ENCODE measurements around the gene CYP19A1.
A peak's percentile ranks its signal among the peaks of the same experiment; 100 is the strongest.

The CYP19A1 gene

DNA sequence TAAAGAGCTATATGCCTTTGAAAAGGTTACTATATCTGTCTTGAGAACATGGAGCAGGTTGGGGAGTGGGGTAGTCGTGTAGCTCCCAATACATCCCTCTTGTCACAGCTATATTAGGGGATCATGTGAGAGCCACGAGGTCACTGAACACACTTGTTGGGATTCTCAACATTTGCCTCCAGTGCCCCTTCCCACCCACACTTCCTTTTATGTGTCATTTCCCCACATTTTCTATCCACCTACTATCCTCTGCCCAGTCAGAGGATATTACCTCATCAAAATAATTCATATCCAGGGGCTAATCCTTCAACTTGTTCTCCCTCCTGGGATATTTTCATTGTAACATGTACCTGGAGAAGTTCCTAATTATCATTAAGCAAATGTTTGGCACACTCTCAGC, 85.0 kb downstream of the CYP19A1 start:
- ATAC-seq: no peak

DNA sequence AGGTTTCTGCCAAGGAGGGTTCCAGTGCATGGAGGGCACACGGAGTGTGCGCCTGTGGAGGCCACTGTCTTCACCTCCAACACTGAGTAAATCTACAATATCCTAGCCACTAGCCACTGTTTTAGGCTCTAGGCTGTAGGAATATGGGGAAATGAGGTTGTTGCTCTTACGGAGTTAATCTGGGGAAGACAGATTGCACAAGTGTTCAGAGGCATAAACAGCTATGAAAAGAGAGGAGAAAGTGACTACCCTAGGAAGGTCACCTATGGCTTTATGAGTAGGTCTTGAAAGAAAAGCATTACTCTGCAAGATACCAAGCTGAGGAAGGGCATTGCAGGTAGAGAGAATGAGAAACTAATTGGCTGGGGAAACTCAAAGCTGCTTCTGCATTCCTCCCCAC, 85.7 kb downstream of the CYP19A1 start:
- no peak for ATAC-seq

DNA sequence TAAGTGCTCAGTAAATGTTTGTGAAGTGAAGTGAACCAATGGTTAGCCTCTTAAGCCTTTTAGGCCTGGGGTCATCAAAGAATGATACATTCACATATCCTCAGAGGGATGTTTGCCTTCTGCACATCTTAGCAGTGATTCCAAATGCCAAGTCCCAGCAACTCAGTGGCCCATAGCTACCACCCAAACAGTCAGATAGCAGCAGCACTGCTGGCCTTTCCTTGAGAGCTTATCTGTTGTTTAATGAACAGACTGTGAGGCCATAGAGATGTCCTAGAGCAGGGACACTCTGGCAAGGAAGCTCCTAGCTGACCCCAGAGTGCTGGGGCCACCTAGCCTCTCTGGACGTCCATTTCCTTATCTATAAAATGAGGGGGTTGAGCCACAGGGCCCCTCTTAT, 86.8 kb downstream of the CYP19A1 start:
- ATAC-seq: no peak

DNA sequence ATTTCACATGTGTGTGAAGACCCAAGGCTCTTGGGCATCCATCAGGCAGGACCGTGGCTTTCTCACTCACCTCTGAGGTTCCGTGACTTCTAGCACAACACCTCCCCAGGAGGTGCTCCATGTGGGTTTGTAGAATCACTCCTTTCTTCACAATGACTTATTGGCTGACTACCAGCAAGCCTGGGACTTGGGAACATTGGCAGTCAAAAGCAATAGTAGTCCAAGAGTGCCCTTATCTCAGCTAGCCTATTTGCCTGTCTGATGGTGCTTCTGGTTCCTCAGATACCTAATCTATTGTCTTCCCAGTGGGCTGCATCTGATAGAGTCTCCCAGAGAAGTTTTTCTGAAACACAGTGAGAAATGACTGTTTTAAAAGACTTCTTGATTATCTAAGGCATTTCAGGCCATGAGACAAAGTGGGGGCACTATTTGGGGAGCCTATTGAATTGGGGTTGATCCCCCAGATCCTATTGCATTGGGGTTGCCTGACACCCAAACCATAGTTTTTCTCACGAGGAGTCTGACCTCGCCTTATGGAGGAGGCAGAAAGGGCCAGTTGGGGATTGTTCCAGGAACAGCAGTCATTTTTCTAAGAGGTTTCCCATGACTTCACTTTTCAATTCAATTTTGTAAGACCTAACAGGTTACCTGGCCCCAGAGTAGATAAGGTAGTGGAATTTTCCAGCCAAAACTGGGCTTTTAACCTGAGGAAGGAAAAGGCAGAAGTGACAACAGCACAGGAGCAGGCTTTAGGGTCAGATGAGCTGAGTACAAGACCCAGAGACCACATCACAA, 88.0 kb downstream of the CYP19A1 start:
- ATAC-seq: no peak

DNA sequence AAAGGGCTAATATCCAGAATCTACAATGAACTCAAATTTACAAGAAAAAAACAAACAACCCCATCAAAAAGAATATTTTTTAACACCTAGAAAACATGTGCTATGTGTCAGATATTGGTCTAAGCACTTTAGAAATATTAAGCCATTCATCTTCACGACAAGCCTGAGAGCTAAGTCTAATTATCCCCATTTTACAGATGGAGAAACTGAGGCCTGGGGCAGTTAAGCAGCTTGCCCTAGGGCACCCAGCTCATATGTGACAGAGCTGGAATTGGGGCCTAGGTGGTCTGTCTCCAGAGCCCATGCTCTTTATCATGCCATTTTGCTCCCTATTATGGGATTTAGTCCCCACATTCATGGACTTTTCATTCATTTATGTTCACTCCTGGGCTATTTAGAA, 92.8 kb downstream of the CYP19A1 start:
- ATAC-seq: no peak

DNA sequence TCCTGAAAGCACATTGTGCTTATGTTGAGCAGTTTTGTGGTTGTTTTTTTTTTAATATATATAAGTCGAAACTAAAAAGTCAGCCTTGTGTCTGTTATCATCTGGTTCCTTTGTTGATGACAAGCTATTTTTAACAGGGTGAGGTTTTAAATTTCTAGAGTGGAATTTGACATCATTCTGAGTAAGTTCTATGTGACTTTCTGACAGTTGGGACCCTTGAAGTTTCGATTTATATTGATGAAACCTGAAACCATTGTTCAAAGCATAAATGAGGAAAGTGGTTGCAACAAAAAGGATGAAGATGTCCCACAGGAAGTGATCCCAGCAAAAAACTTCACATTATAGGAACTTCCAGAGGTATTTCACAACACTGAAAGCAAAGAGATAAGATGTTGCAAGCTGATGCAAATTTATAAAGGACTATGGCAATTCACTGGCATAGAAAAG, 94.0 kb downstream of the CYP19A1 start:
- ATAC-seq: no peak

DNA sequence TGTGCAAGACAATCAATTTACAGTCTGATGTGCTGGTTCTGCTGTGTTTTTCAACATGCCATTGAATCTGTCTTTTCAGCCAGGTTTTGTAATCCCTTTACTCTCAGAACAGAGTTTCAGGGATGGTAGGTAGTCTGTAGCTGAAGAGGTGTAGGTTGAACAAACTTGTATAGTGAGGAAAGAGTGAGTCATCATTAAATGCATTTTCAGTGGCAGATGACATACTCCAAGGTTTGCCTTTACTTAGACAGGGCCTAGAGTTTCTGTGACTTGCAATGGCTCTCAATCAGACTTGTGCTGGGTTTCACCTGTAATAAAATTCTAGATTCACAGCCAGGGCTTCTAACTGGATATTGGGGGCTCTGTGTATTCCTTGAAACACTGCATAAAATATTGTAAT, 94.6 kb downstream of the CYP19A1 start:
- peak in 1 of 2 donors; percentile 22 for ATAC-seq

GRCh38 chr15:51240066-51240465, 98.3 kb downstream of the CYP19A1 start:
- no peak for ATAC-seq

GRCh38 chr15:51237816-51238215, 100.6 kb downstream of the CYP19A1 start:
- ATAC-seq: no peak

GRCh38 chr15:51234176-51234927, 104.0 kb downstream of the CYP19A1 start:
- no peak for ATAC-seq

DNA sequence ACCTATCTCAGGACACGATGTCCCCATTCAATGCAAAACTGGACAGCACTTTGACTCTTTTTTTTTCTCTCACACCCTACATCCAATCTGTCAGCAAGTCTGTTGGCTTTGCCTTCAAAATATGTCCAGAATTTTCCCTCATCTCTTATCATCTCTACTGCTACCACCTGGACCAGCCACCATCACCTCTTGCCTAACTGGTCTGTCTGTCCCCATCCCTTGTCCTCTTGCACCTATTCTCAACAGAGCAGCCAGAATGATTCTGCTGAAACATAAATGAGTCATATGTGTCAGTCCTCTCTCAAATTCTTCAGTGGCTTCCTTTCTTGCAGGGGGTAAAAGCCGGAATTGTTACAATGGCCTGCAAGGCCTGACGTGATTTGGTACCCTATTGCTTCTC, 105.8 kb downstream of the CYP19A1 start:
- ATAC-seq: no peak

- no peak for ATAC-seq
Observed at GRCh38 chr15:51229907-51230330, 108.5 kb downstream of the CYP19A1 start.

DNA sequence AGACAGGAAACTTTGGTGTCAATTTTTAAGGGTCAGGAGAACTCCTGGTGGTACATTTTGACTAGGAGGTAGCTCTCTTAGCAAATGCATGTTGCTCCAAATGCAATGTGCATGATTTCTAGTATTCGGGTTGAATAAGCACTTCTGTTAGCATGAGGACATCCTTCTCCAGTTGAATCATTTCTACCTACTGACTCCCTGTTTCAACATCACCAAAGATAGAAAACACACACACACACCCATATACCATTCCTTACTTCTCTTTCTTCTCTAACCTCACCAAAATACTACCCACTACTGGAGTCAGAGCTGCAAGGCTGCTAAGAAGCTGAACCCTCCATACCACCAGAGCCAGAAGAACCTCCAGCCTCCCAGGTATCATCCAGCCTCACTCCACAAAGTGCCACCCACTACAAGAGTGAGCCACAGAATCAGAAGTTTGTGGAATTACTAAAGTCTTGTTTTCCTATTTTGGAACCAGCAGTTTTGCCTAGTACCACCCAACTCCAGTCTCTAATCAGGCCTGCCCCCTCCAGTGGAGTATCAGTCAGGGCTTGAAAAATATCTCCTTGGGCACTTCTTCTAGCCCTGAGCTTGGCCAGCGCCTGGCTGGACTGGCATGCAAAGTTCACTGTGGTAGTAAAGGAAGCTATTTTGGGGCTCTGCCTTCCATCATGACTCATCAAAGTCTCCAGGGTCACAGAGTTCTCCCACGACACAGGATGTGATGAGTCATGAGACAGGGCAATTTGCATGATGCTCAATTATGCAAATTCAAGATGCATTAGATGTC, 110.3 kb downstream of the CYP19A1 start:
- ATAC-seq: peak; percentile 76 to 83

DNA sequence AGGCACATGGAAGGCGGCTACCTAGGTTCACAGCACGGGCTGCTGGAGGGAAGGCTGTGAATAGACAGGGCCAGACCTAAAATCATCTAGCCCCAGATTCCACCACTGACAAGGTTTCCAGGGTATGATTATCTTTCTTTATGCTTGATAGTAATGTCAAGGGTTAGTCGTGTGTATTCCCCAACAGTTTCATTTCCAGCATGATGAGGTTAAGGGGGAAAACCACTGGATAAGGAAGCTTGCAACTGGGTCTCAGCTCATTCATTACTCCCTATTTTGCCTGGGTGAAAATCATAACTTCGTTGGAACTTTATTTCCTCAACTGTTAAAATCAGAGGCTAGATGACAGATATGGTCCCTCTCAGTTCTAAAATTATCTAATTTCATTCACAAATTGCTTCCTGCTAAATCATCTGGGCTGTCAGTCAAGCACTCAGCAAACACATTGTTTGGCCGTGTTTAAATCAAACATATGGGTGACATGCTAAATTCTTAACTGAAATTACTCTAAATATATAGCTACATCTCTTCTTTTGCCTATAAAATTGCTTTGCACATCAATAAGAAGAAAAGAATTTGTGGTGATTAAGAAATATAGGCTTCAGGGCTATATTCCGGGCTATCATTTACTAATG, 111.7 kb downstream of the CYP19A1 start:
- ATAC-seq: no peak

GRCh38 chr15:51224428-51224827, 114.0 kb downstream of the CYP19A1 start:
- ATAC-seq: no peak

- ATAC-seq: no peak
Observed at GRCh38 chr15:51223771-51224229, 114.6 kb downstream of the CYP19A1 start.

DNA sequence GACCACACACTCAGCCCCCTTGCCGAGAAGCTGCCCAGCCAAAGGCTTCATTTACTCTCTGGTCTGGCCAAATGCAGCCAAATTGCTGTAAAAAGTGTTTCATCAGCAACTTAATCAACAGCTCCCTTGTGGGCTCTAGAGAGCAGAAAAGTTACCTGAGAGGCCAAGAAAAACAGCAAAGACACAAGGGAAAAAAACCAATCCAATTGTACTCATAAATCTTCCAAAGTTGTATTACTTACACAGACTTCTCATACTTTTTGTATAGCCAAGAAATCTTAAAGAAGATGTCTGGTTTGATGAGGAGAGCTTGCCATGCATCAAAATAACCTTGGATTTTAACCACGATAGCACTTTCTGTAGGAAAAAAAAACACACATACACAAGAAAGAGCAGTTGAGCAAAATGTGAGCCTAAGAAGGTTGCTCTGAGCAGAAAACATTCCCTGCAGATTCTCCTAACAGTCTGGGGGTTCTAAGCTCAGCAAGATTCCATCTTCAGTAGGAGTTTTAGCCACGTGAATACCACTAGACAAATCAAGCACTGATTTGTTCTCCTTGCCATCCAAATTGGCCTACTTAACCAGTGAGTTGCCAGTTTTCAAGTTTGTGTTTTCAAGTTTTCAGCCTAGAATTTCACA, 120.0 kb downstream of the CYP19A1 start:
- no peak for ATAC-seq

DNA sequence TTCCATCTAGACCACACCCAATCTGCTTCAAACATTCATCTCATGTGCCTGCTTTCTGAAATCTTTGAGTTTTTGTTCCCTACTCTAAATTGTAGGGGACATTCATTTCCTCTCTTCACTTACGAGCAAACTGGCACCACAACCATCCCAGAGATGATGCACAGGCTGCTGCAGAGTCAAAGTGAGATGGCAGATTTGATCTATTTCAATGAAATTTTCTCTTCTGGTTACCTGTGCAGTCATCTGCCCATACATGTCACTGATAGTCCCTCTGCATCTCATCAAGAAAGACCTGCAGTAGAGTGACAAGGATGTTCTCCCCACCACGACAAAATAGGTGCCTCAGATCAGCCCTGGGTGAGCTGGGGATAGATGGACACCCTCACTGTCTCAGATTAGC, 125.5 kb downstream of the CYP19A1 start:
- ATAC-seq: peak in 1 of 2 donors; percentile 9

GRCh38 chr15:51212239-51212638, 126.2 kb downstream of the CYP19A1 start:
- ATAC-seq: no peak

- no peak for ATAC-seq
Observed at GRCh38 chr15:51205050-51205975, 133.1 kb downstream of the CYP19A1 start.

DNA sequence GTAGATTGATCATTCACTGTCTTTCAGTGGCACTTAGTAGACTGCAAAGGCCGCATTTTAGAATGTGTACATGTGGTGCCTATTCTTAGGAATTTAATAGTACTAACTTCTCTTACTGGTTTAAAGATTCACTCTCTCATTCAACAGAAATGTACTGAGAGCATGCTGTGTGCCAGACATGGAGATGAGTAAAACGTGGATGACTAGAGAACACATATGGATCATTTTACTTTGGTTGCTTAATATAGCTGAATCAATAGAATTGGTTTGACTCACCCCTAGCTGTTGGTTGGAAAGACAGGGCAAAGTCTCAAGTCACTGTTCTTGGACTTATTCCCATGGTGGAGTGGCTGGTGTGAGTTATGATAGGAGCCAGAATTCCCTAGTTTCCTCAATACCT, 134.6 kb downstream of the CYP19A1 start:
- ATAC-seq: no peak
